Measurements from ENCODE around the gene GRAMD1A.
A peak's percentile ranks its signal among the peaks of the same experiment; 100 is the strongest.

GRAMD1A gene

GRCh38 chr19:34959021-34959420 is 41.1 kb upstream of the GRAMD1A start:
- peaks cover 47 to 48% of the 10 kb centered on the region in 2 experiments for H3K36me3 ChIP-seq (ENCODE audit: control insufficient read depth in 1 of 2, insufficient read depth in 2 of 2, low read depth in 1 of 2, low read length in 2 of 2)
- H3K4me2 ChIP-seq (ENCODE audit: low read length, poor library complexity, severe bottlenecking), result no peak overlapping the region
- peak overlapping the region; percentile 22 to 48 for H3K4me3 ChIP-seq (ENCODE audit: insufficient read depth in 1 of 2, low read depth in 1 of 2, low read length in 2 of 2)
- no peak for DNase-seq
- H3K23ac ChIP-seq (ENCODE audit: low read length in 2 of 2), result no peak overlapping the region
- no peak overlapping the region for H3K9ac ChIP-seq (ENCODE audit: low read length)
- no peak overlapping the region for H3K18ac ChIP-seq (ENCODE audit: low read depth in 1 of 2, low read length in 2 of 2)
- no peak overlapping the region for H2BK5ac ChIP-seq (ENCODE audit: low read depth, low read length, poor library complexity, severe bottlenecking)
- H2AFZ ChIP-seq (ENCODE audit: low read depth, low read length), result no peak overlapping the region
- H2BK120ac ChIP-seq (ENCODE audit: low read depth, low read length), result no peak overlapping the region
- H4K8ac ChIP-seq (ENCODE audit: low read length), result no peak overlapping the region
- 95% methylated on average over 7 of the region's 7 CpGs for WGBS
- no peak overlapping the region for H4K91ac ChIP-seq (ENCODE audit: low read length)
- no peak overlapping the region for H3K27ac ChIP-seq (ENCODE audit: low read length, poor library complexity, severe bottlenecking)
- H3K4ac ChIP-seq (ENCODE audit: low read depth in 1 of 2, low read length in 2 of 2), result no peak overlapping the region
- H3K79me1 ChIP-seq (replicated peaks; ENCODE audit: low read length, poor library complexity, severe bottlenecking), result peaks cover 30% of the 10 kb centered on the region
- no peak overlapping the region for H2BK12ac ChIP-seq (ENCODE audit: low read length in 2 of 2)
- peaks cover 19% of the 10 kb centered on the region for H3K4me1 ChIP-seq (ENCODE audit: control insufficient read depth, insufficient read depth, low read depth, low read length)
- no peak overlapping the region for H2AK5ac ChIP-seq (ENCODE audit: low read length, severe bottlenecking)
- peaks cover 60% of the 10 kb centered on the region for H3K9me3 ChIP-seq (ENCODE audit: control insufficient read depth, low read length)
- no peak overlapping the region for H2BK15ac ChIP-seq (ENCODE audit: low read depth, poor library complexity, severe bottlenecking)
- no peak overlapping the region for H3K14ac ChIP-seq (ENCODE audit: low read length in 2 of 2)
- H3K27me3 ChIP-seq (ENCODE audit: control insufficient read depth in 1 of 2, insufficient read depth in 1 of 2, low read length in 2 of 2), result no peaks in the 10 kb centered on the region

- no peak overlapping the region for H3K14ac ChIP-seq (ENCODE audit: low read length in 2 of 2)
- no peak for DNase-seq
- H2AFZ ChIP-seq (ENCODE audit: low read depth, low read length), result no peak overlapping the region
- H3K4ac ChIP-seq (ENCODE audit: low read depth in 1 of 2, low read length in 2 of 2), result no peak overlapping the region
- H3K79me1 ChIP-seq (replicated peaks; ENCODE audit: low read length, poor library complexity, severe bottlenecking), result peaks cover 30% of the 10 kb centered on the region
- H4K8ac ChIP-seq (ENCODE audit: low read length), result no peak overlapping the region
- no peak overlapping the region for H2BK120ac ChIP-seq (ENCODE audit: low read depth, low read length)
- 85% methylated on average over 8 of the region's 8 CpGs for WGBS
- no peak overlapping the region for H2AK5ac ChIP-seq (ENCODE audit: low read length, severe bottlenecking)
- peak overlapping the region in 1 of 2 experiments; percentile 48 for H3K4me3 ChIP-seq (ENCODE audit: insufficient read depth in 1 of 2, low read depth in 1 of 2, low read length in 2 of 2)
- H2BK5ac ChIP-seq (ENCODE audit: low read depth, low read length, poor library complexity, severe bottlenecking), result no peak overlapping the region
- peaks cover 54% of the 10 kb centered on the region for H3K9me3 ChIP-seq (ENCODE audit: control insufficient read depth, low read length)
- no peak overlapping the region for H3K4me2 ChIP-seq (ENCODE audit: low read length, poor library complexity, severe bottlenecking)
- no peak overlapping the region for H3K18ac ChIP-seq (ENCODE audit: low read depth in 1 of 2, low read length in 2 of 2)
- no peak overlapping the region for H3K9ac ChIP-seq (ENCODE audit: low read length)
- H4K91ac ChIP-seq (ENCODE audit: low read length), result no peak overlapping the region
- H3K27ac ChIP-seq (ENCODE audit: low read length, poor library complexity, severe bottlenecking), result no peak overlapping the region
- H2BK12ac ChIP-seq (ENCODE audit: low read length in 2 of 2), result no peak overlapping the region
- no peaks in the 10 kb centered on the region for H3K27me3 ChIP-seq (ENCODE audit: control insufficient read depth in 1 of 2, insufficient read depth in 1 of 2, low read length in 2 of 2)
- no peak overlapping the region for H2BK15ac ChIP-seq (ENCODE audit: low read depth, poor library complexity, severe bottlenecking)
- H3K4me1 ChIP-seq (ENCODE audit: control insufficient read depth, insufficient read depth, low read depth, low read length), result peaks cover 20% of the 10 kb centered on the region
- H3K36me3 ChIP-seq (ENCODE audit: control insufficient read depth in 1 of 2, insufficient read depth in 2 of 2, low read depth in 1 of 2, low read length in 2 of 2), result peaks cover 47 to 48% of the 10 kb centered on the region in 2 experiments
- no peak overlapping the region for H3K23ac ChIP-seq (ENCODE audit: low read length in 2 of 2)
Measured at GRCh38 chr19:34960103-34960805, 39.9 kb upstream of the GRAMD1A start.

GRCh38 chr19:34960940-34961679 is 39.0 kb upstream of the GRAMD1A start:
- WGBS, result 96% methylated on average over 12 of the region's 12 CpGs

More at GRCh38 chr19:34960940-34961679, 39.0 kb upstream of the GRAMD1A start:
- Histone ChIP-seq H3K27ac (ENCODE audit: low read length, poor library complexity, severe bottlenecking) (no peak overlapping the region), H2BK5ac (ENCODE audit: low read depth, low read length, poor library complexity, severe bottlenecking) (no peak overlapping the region), H3K27me3 (ENCODE audit: control insufficient read depth in 1 of 2, insufficient read depth in 1 of 2, low read length in 2 of 2) (no peaks in the 10 kb centered on the region), H3K4me1 (ENCODE audit: control insufficient read depth, insufficient read depth, low read depth, low read length) (peaks cover 20% of the 10 kb centered on the region), H4K8ac (ENCODE audit: low read length) (peak overlapping the region; percentile 12), H3K9ac (ENCODE audit: low read length) (no peak overlapping the region), H2BK15ac (ENCODE audit: low read depth, poor library complexity, severe bottlenecking) (no peak overlapping the region), H3K4ac (ENCODE audit: low read depth in 1 of 2, low read length in 2 of 2) (no peak overlapping the region), H3K14ac (ENCODE audit: low read length in 2 of 2) (no peak overlapping the region), H2AK5ac (ENCODE audit: low read length, severe bottlenecking) (no peak overlapping the region), H2BK120ac (ENCODE audit: low read depth, low read length) (no peak overlapping the region), H4K91ac (ENCODE audit: low read length) (no peak overlapping the region), H3K36me3 (ENCODE audit: control insufficient read depth in 1 of 2, insufficient read depth in 2 of 2, low read depth in 1 of 2, low read length in 2 of 2) (peaks cover 44 to 47% of the 10 kb centered on the region in 2 experiments), H3K9me3 (ENCODE audit: control insufficient read depth, low read length) (peaks cover 46% of the 10 kb centered on the region), H2BK12ac (ENCODE audit: low read length in 2 of 2) (peak overlapping the region in 1 of 2 experiments; percentile 31), H3K79me1 (replicated peaks; ENCODE audit: low read length, poor library complexity, severe bottlenecking) (peaks cover 28% of the 10 kb centered on the region), H3K23ac (ENCODE audit: low read length in 2 of 2) (no peak overlapping the region), H3K18ac (ENCODE audit: low read depth in 1 of 2, low read length in 2 of 2) (no peak overlapping the region), H2AFZ (ENCODE audit: low read depth, low read length) (no peak overlapping the region), H3K4me2 (ENCODE audit: low read length, poor library complexity, severe bottlenecking) (no peak overlapping the region), H3K4me3 (ENCODE audit: insufficient read depth in 1 of 2, low read depth in 1 of 2, low read length in 2 of 2) (no peak overlapping the region)
- DNase-seq, result no peak

Data from mesenchymal stem cell (in vitro differentiated cells and primary cell).